ENCODE data around the gene ARL14EP. TPM values are rescaled to one million over a fixed set of nuclear protein-coding genes. Genes with fewer than 3 reads are reported as not detected.

Gene ARL14EP
- total RNA-seq, 1 donor from 2014 or later = 13.3 TPM

GRCh38 chr11:30368394-30368793 lies 45.5 kb downstream of the ARL14EP start:
- DNase-seq (ENCODE audit: extremely low read depth, low read depth, low spot score) = no peak

- DNase-seq (ENCODE audit: extremely low read depth, low read depth, low spot score) = no peak
These were observed 47.3 kb downstream of the ARL14EP start for GRCh38 chr11:30370164-30370563.

GRCh38 chr11:30377347-30377746 lies 54.4 kb downstream of the ARL14EP start:
- no peak for DNase-seq (ENCODE audit: extremely low read depth, low read depth, low spot score)

- DNase-seq (ENCODE audit: extremely low read depth, low read depth, low spot score) = no peak
These were observed 57.9 kb downstream of the ARL14EP start for GRCh38 chr11:30380846-30381245.

- no peak for DNase-seq (ENCODE audit: extremely low read depth, low read depth, low spot score)
These were observed 59.0 kb downstream of the ARL14EP start for GRCh38 chr11:30381879-30382278.

Other genes with a start within 250 kb of the ARL14EP start
- not detected in 2 replicates for gene FSHB, start 92.1 kb upstream of the ARL14EP start, total RNA-seq